HL-60 (cell line): ENCODE measurements around the gene SYT5.

Experiments
- DNase-seq, 2 experiments: peaks; one replicate each; pipeline ENCODE4 v3.0.0-alpha.2; 2010 to 2020; ENCODE audit warnings: low read depth in 1 of 2, low spot score in 1 of 2
- H3K27ac ChIP-seq: fragments of 250-450 bp; sonication (Bioruptor Pico); replicated peaks from 2 replicates; pipeline ENCODE4 v1.5.1; 2020; ENCODE audit warnings: mild to moderate bottlenecking, moderate library complexity
- H3K27me3 ChIP-seq: fragments of 250-450 bp; sonication (Bioruptor Pico); 2 replicates; pipeline ENCODE4 v1.5.1; 2021; ENCODE audit warnings: mild to moderate bottlenecking, moderate library complexity; ENCODE audit not compliant: insufficient read depth, poor library complexity, severe bottlenecking
- H3K4me3 ChIP-seq: replicated peaks from 2 replicates; pipeline ENCODE4 v1.5.1; 2011; ENCODE audit warnings: mild to moderate bottlenecking, control low read depth, low read length; ENCODE audit not compliant: insufficient read depth
- CTCF ChIP-seq: IDR thresholded peaks from one replicate; pipeline ENCODE4 v1.5.1; 2011; ENCODE audit warnings: low read length, control low read depth, inconsistent platforms; ENCODE audit not compliant: insufficient read depth
- GABPA ChIP-seq: IDR thresholded peaks from 2 replicates; pipeline ENCODE4 v1.6.1; 2012; ENCODE audit warnings: low read depth
- POLR2AphosphoS5 ChIP-seq: IDR thresholded peaks from 2 replicates; pipeline ENCODE4 v1.6.1; 2012; ENCODE audit warnings: low read depth
- REST ChIP-seq: IDR thresholded peaks from 2 replicates; pipeline ENCODE4 v1.6.1; 2012; ENCODE audit warnings: low read depth; ENCODE audit not compliant: insufficient replicate concordance
- SPI1 ChIP-seq: IDR thresholded peaks from 2 replicates; pipeline ENCODE4 v1.6.1; 2012; ENCODE audit warnings: low read depth, mild to moderate bottlenecking, borderline replicate concordance

The SYT5 gene

GRCh38 chr19:55175117-55175867, 4.8 kb downstream of the SYT5 start:
- peaks cover 49% of the 10 kb centered on the region for H3K27me3 ChIP-seq
- no peak for TF ChIP-seq SPI1
- no peak for TF ChIP-seq POLR2AphosphoS5
- no peak for TF ChIP-seq REST
- no peak for TF ChIP-seq CTCF
- no peak for TF ChIP-seq GABPA
- H3K4me3 ChIP-seq, result no peak overlapping the region
- no peak overlapping the region for H3K27ac ChIP-seq
- DNase-seq, result no peak

- H3K27me3 ChIP-seq, result peaks cover 46% of the 10 kb centered on the region
- TF ChIP-seq REST, result no peak
- no peak for TF ChIP-seq SPI1
- no peak for TF ChIP-seq POLR2AphosphoS5
- TF ChIP-seq CTCF, result no peak
- no peak for TF ChIP-seq GABPA
- DNase-seq, result no peak
- no peak overlapping the region for H3K4me3 ChIP-seq
- no peak overlapping the region for H3K27ac ChIP-seq
These were observed 5.5 kb downstream of the SYT5 start for GRCh38 chr19:55174425-55175116.

GRCh38 chr19:55173714-55174409, 6.2 kb downstream of the SYT5 start:
- Histone ChIP-seq H3K4me3 (peak overlapping the region; percentile 13), H3K27ac (no peak overlapping the region), H3K27me3 (peaks cover 38% of the 10 kb centered on the region)
- no peak for DNase-seq
- TF ChIP-seq REST (no peak), POLR2AphosphoS5 (no peak), GABPA (no peak), CTCF (no peak), SPI1 (no peak)
